ENCODE measurements around the gene ACKR1.

- TF ChIP-seq CTCF (conservative IDR thresholded peaks at IDR 0.05) (no peak), ZFX (IDR thresholded peaks at IDR 0.05) (no peak)
Measured at GRCh38 chr1:159171688-159172501, 32.8 kb upstream of the ACKR1 start.
